Suprapubic skin (tissue), 3 donors: ENCODE results near the gene LAP3.

Experiments used
- POLR2AphosphoS5 ChIP-seq, 3 donors: sonication (generic); formaldehyde crosslinking; IDR thresholded peaks; one replicate each; pipeline ENCODE4 v1.6.1; 2017; ENCODE audit warnings: antibody characterized with exemption in 3 of 3
- TF ChIP-seq, protein P1 (sequence below), 2 donors: fragments of 200-600 bp in 1 of 2; fragments of 450-650 bp in 1 of 2; sonication (generic) in 1 of 2; IDR thresholded peaks; one replicate each; pipeline ENCODE4 v1.5.1; 2016 to 2019; ENCODE audit warnings: antibody characterized with exemption in 2 of 2, mild to moderate bottlenecking in 1 of 2, moderate library complexity in 1 of 2

GRCh38 chr4:17657090-17657489, 80.1 kb downstream of the LAP3 start:
- TF ChIP-seq, protein P1, sequence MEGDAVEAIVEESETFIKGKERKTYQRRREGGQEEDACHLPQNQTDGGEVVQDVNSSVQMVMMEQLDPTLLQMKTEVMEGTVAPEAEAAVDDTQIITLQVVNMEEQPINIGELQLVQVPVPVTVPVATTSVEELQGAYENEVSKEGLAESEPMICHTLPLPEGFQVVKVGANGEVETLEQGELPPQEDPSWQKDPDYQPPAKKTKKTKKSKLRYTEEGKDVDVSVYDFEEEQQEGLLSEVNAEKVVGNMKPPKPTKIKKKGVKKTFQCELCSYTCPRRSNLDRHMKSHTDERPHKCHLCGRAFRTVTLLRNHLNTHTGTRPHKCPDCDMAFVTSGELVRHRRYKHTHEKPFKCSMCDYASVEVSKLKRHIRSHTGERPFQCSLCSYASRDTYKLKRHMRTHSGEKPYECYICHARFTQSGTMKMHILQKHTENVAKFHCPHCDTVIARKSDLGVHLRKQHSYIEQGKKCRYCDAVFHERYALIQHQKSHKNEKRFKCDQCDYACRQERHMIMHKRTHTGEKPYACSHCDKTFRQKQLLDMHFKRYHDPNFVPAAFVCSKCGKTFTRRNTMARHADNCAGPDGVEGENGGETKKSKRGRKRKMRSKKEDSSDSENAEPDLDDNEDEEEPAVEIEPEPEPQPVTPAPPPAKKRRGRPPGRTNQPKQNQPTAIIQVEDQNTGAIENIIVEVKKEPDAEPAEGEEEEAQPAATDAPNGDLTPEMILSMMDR (IDR thresholded peaks at IDR 0.05) = no peak
- no peak for TF ChIP-seq POLR2AphosphoS5 (IDR thresholded peaks at IDR 0.05)
